ENCODE measurements around the gene LTBP3.
A peak's percentile ranks its signal among the peaks of the same experiment; 100 is the strongest.

LTBP3 gene

DNA sequence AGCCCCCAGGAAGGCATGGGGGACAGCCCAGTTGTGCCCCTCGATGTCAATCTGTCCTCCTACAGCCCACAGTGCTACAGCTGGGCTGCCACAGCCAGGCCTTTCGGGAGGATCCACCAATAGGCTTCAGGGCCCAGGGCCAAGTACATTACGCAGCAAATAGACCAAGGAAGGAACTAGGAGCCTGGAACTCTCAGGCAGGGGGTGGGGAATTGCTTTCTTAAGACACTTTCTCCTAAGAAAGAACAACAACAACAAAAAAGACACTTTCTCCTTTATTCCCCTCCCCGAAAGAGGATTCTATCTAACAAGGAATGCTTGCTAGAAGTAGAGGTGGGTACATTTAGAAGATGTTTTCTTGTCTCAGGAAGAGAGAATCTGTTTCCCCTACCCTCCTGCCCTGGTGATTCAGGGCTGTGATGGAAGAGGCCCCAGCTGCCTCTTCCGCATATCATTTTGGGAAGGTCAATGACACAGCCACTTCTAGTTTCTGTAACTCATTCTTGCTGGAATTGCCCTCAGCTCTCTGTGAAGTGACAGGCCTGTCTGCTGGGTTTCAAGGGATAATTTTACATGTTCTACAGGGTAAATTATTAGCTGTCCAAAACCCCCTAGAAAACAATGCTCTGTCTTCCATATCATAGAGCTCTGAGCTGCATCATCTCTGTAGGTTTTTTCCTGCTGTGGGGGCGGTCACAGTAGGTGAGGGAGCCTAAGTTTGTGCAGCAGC is 65.4 kb downstream of the LTBP3 start:
- peak overlapping the region; percentile 28 for H3K4me2 ChIP-seq (ENCODE audit: low read length, poor library complexity, severe bottlenecking)
- H4K8ac ChIP-seq (ENCODE audit: low read length): peak overlapping the region; percentile 88
- H3K14ac ChIP-seq (ENCODE audit: low read length in 2 of 2): peak overlapping the region in 1 of 2 experiments; percentile 57
- 43% methylated on average over 3 of the region's 6 CpGs for WGBS
- peak overlapping the region; percentile 96 for H2BK120ac ChIP-seq (ENCODE audit: low read depth, low read length)
- H2BK15ac ChIP-seq (ENCODE audit: low read depth, poor library complexity, severe bottlenecking): peak overlapping the region; percentile 95
- H2AFZ ChIP-seq (ENCODE audit: low read depth, low read length): no peak overlapping the region
- H3K9me3 ChIP-seq (ENCODE audit: control insufficient read depth, low read length): no peaks in the 10 kb centered on the region
- H3K79me1 ChIP-seq (replicated peaks; ENCODE audit: low read length, poor library complexity, severe bottlenecking): no peaks in the 10 kb centered on the region
- no peak overlapping the region for H3K23ac ChIP-seq (ENCODE audit: low read length in 2 of 2)
- H3K27me3 ChIP-seq (ENCODE audit: control insufficient read depth in 1 of 2, insufficient read depth in 1 of 2, low read length in 2 of 2): no peaks in the 10 kb centered on the region
- H3K4me1 ChIP-seq (ENCODE audit: control insufficient read depth, insufficient read depth, low read depth, low read length): peaks cover 55% of the 10 kb centered on the region
- peak overlapping the region; percentile 79 to 96 for H3K4ac ChIP-seq (ENCODE audit: low read depth in 1 of 2, low read length in 2 of 2)
- H3K18ac ChIP-seq (ENCODE audit: low read depth in 1 of 2, low read length in 2 of 2): peak overlapping the region; percentile 95 to 97
- peak overlapping the region; percentile 85 for H2BK5ac ChIP-seq (ENCODE audit: low read depth, low read length, poor library complexity, severe bottlenecking)
- peak overlapping the region; percentile 91 to 97 for H2BK12ac ChIP-seq (ENCODE audit: low read length in 2 of 2)
- peak overlapping the region; percentile 96 for H4K91ac ChIP-seq (ENCODE audit: low read length)
- peak overlapping the region in 1 of 2 experiments; percentile 65 for H3K4me3 ChIP-seq (ENCODE audit: insufficient read depth in 1 of 2, low read depth in 1 of 2, low read length in 2 of 2)
- no peaks in the 10 kb centered on the region for H3K36me3 ChIP-seq (ENCODE audit: control insufficient read depth in 1 of 2, insufficient read depth in 2 of 2, low read depth in 1 of 2, low read length in 2 of 2)
- peak overlapping the region; percentile 98 for H3K9ac ChIP-seq (ENCODE audit: low read length)
- DNase-seq: peak; percentile 95
- H3K27ac ChIP-seq (ENCODE audit: low read length, poor library complexity, severe bottlenecking): peak overlapping the region; percentile 97
- peak overlapping the region; percentile 99 for H2AK5ac ChIP-seq (ENCODE audit: low read length, severe bottlenecking)

DNA sequence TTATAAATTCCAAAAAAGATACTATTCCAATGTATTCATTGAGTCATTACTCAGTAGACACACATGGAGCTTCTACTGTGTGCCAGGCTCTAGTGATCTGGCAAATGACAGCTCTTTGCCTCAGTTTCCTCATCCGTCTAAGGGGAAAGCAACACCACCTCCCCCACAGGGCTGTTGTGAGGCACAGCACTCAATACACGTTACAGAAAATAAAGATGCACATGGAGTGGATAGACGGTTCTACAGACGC is 65.8 kb downstream of the LTBP3 start:
- H3K79me1 ChIP-seq (replicated peaks; ENCODE audit: low read length, poor library complexity, severe bottlenecking): no peaks in the 10 kb centered on the region
- peak overlapping the region; percentile 79 to 96 for H3K4ac ChIP-seq (ENCODE audit: low read depth in 1 of 2, low read length in 2 of 2)
- H4K91ac ChIP-seq (ENCODE audit: low read length): peak overlapping the region; percentile 96
- peak overlapping the region in 1 of 2 experiments; percentile 57 for H3K14ac ChIP-seq (ENCODE audit: low read length in 2 of 2)
- no peaks in the 10 kb centered on the region for H3K27me3 ChIP-seq (ENCODE audit: control insufficient read depth in 1 of 2, insufficient read depth in 1 of 2, low read length in 2 of 2)
- H2BK5ac ChIP-seq (ENCODE audit: low read depth, low read length, poor library complexity, severe bottlenecking): peak overlapping the region; percentile 85
- no peaks in the 10 kb centered on the region for H3K9me3 ChIP-seq (ENCODE audit: control insufficient read depth, low read length)
- H3K36me3 ChIP-seq (ENCODE audit: control insufficient read depth in 1 of 2, insufficient read depth in 2 of 2, low read depth in 1 of 2, low read length in 2 of 2): no peaks in the 10 kb centered on the region
- H4K8ac ChIP-seq (ENCODE audit: low read length): peak overlapping the region; percentile 88
- WGBS: 43% methylated on average over 4 of the region's 4 CpGs
- peak overlapping the region; percentile 98 for H3K9ac ChIP-seq (ENCODE audit: low read length)
- H3K4me1 ChIP-seq (ENCODE audit: control insufficient read depth, insufficient read depth, low read depth, low read length): peaks cover 56% of the 10 kb centered on the region
- peak overlapping the region; percentile 86 to 97 for H3K18ac ChIP-seq (ENCODE audit: low read depth in 1 of 2, low read length in 2 of 2)
- no peak overlapping the region for H2BK15ac ChIP-seq (ENCODE audit: low read depth, poor library complexity, severe bottlenecking)
- no peak for DNase-seq
- H2BK120ac ChIP-seq (ENCODE audit: low read depth, low read length): peak overlapping the region; percentile 64
- no peak overlapping the region for H3K23ac ChIP-seq (ENCODE audit: low read length in 2 of 2)
- H3K4me2 ChIP-seq (ENCODE audit: low read length, poor library complexity, severe bottlenecking): peak overlapping the region; percentile 13
- peak overlapping the region; percentile 97 for H3K27ac ChIP-seq (ENCODE audit: low read length, poor library complexity, severe bottlenecking)
- no peak overlapping the region for H2AFZ ChIP-seq (ENCODE audit: low read depth, low read length)
- H3K4me3 ChIP-seq (ENCODE audit: insufficient read depth in 1 of 2, low read depth in 1 of 2, low read length in 2 of 2): peak overlapping the region in 1 of 2 experiments; percentile 65
- peak overlapping the region; percentile 91 to 97 for H2BK12ac ChIP-seq (ENCODE audit: low read length in 2 of 2)
- peak overlapping the region; percentile 35 for H2AK5ac ChIP-seq (ENCODE audit: low read length, severe bottlenecking)

DNA sequence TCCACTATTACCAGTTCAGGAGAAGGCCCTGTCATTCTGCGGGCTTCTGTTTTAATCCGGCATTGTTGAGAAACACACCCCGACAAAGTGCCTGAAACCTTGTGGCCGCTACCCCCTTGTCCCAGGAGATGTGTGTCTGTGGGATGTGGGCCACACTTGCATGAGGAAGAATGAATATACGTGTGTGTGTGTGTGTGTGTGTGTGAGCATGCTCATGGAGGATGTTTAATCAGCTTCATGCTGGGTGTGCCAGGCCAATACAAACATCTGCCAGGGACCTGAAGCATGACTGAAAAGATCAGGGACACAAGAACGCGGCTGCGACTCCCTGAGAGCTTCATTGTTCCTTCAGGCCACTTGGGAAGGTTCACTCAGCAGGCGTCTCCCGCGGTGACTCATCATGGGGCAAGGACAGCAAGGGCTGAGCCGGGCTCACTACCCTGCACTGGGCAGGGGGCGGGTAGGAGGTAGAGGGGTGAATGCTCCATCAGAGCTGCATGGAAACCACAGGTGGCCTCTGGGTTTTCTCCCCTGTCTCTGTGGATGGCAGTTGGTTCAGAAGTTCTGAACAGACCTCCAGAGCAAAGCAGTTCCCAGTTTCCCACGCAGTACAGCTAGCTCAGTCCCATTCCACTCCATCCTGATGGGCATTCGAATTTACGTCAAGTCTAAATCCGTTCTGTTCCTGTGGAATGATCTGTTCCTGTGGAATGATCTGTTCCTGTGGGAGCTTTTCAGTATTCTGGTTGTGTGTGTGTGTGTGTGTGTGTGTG is 66.4 kb downstream of the LTBP3 start:
- Histone ChIP-seq H3K23ac (ENCODE audit: low read length in 2 of 2) (peak overlapping the region in 1 of 2 experiments; percentile 30), H3K9ac (ENCODE audit: low read length) (peak overlapping the region; percentile 98), H2BK5ac (ENCODE audit: low read depth, low read length, poor library complexity, severe bottlenecking) (peak overlapping the region; percentile 85), H2BK120ac (ENCODE audit: low read depth, low read length) (peak overlapping the region; percentile 65), H3K18ac (ENCODE audit: low read depth in 1 of 2, low read length in 2 of 2) (peak overlapping the region; percentile 86 to 90), H3K4me2 (ENCODE audit: low read length, poor library complexity, severe bottlenecking) (peak overlapping the region; percentile 21), H2AK5ac (ENCODE audit: low read length, severe bottlenecking) (peak overlapping the region; percentile 93), H3K9me3 (ENCODE audit: control insufficient read depth, low read length) (no peaks in the 10 kb centered on the region), H2AFZ (ENCODE audit: low read depth, low read length) (no peak overlapping the region), H2BK12ac (ENCODE audit: low read length in 2 of 2) (peak overlapping the region; percentile 93 to 100), H3K79me1 (replicated peaks; ENCODE audit: low read length, poor library complexity, severe bottlenecking) (no peaks in the 10 kb centered on the region), H3K27ac (ENCODE audit: low read length, poor library complexity, severe bottlenecking) (peak overlapping the region; percentile 97), H3K36me3 (ENCODE audit: control insufficient read depth in 1 of 2, insufficient read depth in 2 of 2, low read depth in 1 of 2, low read length in 2 of 2) (no peaks in the 10 kb centered on the region), H3K27me3 (ENCODE audit: control insufficient read depth in 1 of 2, insufficient read depth in 1 of 2, low read length in 2 of 2) (no peaks in the 10 kb centered on the region), H3K4me1 (ENCODE audit: control insufficient read depth, insufficient read depth, low read depth, low read length) (peaks cover 58% of the 10 kb centered on the region), H4K8ac (ENCODE audit: low read length) (peak overlapping the region; percentile 55), H3K4ac (ENCODE audit: low read depth in 1 of 2, low read length in 2 of 2) (peak overlapping the region; percentile 89 to 96), H2BK15ac (ENCODE audit: low read depth, poor library complexity, severe bottlenecking) (peak overlapping the region; percentile 77), H3K14ac (ENCODE audit: low read length in 2 of 2) (peak overlapping the region in 1 of 2 experiments; percentile 26), H3K4me3 (ENCODE audit: insufficient read depth in 1 of 2, low read depth in 1 of 2, low read length in 2 of 2) (peak overlapping the region in 1 of 2 experiments; percentile 59), H4K91ac (ENCODE audit: low read length) (peak overlapping the region; percentile 97)
- peak; percentile 98 for DNase-seq
- 22% methylated on average over 15 of the region's 17 CpGs for WGBS

DNA sequence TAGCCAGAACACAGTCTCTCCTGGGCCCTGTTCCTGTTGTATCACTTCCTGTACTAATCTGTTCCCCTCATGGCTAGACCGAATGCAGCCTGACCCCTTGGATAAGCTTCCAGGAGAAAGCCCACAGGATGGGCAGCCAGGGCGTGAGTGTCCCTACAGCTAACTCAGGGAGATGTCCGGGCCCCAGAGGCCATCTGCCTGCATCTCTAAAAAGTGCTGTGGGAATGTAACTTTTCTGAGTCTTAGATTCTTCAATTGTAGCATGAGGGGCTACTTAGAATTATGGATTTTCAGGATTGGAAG is 67.0 kb downstream of the LTBP3 start:
- H3K14ac ChIP-seq (ENCODE audit: low read length in 2 of 2): peak overlapping the region in 1 of 2 experiments; percentile 93
- peak; percentile 43 for DNase-seq
- H3K4me3 ChIP-seq (ENCODE audit: insufficient read depth in 1 of 2, low read depth in 1 of 2, low read length in 2 of 2): peak overlapping the region in 1 of 2 experiments; percentile 59
- H3K4me1 ChIP-seq (ENCODE audit: control insufficient read depth, insufficient read depth, low read depth, low read length): peaks cover 63% of the 10 kb centered on the region
- peak overlapping the region; percentile 93 for H2AK5ac ChIP-seq (ENCODE audit: low read length, severe bottlenecking)
- H3K4ac ChIP-seq (ENCODE audit: low read depth in 1 of 2, low read length in 2 of 2): peak overlapping the region; percentile 95 to 96
- 50% methylated on average over 3 of the region's 3 CpGs for WGBS
- H2BK15ac ChIP-seq (ENCODE audit: low read depth, poor library complexity, severe bottlenecking): no peak overlapping the region
- H3K4me2 ChIP-seq (ENCODE audit: low read length, poor library complexity, severe bottlenecking): no peak overlapping the region
- no peaks in the 10 kb centered on the region for H3K9me3 ChIP-seq (ENCODE audit: control insufficient read depth, low read length)
- no peaks in the 10 kb centered on the region for H3K79me1 ChIP-seq (replicated peaks; ENCODE audit: low read length, poor library complexity, severe bottlenecking)
- peak overlapping the region in 1 of 2 experiments; percentile 23 for H3K23ac ChIP-seq (ENCODE audit: low read length in 2 of 2)
- peak overlapping the region; percentile 86 to 90 for H3K18ac ChIP-seq (ENCODE audit: low read depth in 1 of 2, low read length in 2 of 2)
- H2BK12ac ChIP-seq (ENCODE audit: low read length in 2 of 2): peak overlapping the region; percentile 92 to 100
- no peak overlapping the region for H2AFZ ChIP-seq (ENCODE audit: low read depth, low read length)
- peak overlapping the region; percentile 66 for H2BK5ac ChIP-seq (ENCODE audit: low read depth, low read length, poor library complexity, severe bottlenecking)
- H4K8ac ChIP-seq (ENCODE audit: low read length): no peak overlapping the region
- H3K27ac ChIP-seq (ENCODE audit: low read length, poor library complexity, severe bottlenecking): peak overlapping the region; percentile 97
- H4K91ac ChIP-seq (ENCODE audit: low read length): peak overlapping the region; percentile 30
- peak overlapping the region; percentile 98 for H3K9ac ChIP-seq (ENCODE audit: low read length)
- peak overlapping the region; percentile 52 for H2BK120ac ChIP-seq (ENCODE audit: low read depth, low read length)
- no peaks in the 10 kb centered on the region for H3K36me3 ChIP-seq (ENCODE audit: control insufficient read depth in 1 of 2, insufficient read depth in 2 of 2, low read depth in 1 of 2, low read length in 2 of 2)
- H3K27me3 ChIP-seq (ENCODE audit: control insufficient read depth in 1 of 2, insufficient read depth in 1 of 2, low read length in 2 of 2): no peaks in the 10 kb centered on the region

All from mesenchymal stem cell (in vitro differentiated cells and primary cell).